ENCODE measurements around the gene KRTAP10-5. TPM values are rescaled to one million over a fixed set of nuclear protein-coding genes. Genes with fewer than 3 reads are reported as not detected.

Gene KRTAP10-5
- total RNA-seq, 1 donor from 2014 or later, result not detected

DNA sequence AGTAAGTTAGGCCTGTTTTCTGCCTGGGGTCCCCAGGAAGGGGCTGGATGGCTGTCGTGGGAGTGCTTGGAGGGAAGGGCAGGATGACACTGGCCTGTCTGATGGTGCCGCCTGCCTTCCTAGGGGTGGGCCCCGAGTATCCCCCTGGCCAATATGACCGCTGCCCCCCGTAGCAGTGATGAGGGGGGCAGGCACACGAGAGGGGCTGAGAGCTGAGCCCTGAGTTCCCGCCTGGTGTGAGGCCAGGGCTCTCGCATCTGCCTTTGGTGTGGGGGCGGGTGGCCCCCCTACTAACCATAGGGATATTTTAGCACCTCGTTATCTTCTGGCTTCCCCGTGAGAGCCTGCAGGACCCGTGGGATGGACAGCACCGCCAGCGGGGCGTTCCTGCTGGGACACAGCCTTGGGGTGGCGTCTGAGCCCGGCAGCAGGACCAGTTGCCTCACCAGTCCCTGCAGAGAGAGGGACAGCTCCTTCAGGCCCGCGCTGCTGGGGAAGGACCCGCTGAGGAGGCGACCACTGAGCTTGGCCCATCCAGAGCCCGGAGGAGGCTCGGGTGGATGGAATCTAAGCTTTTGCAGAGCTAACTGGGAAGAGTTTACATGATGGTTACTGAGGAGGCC, 50.8 kb downstream of the KRTAP10-5 start:
- no peak for DNase-seq

Other genes starting within 250 kb of the KRTAP10-5 start
- gene CFAP410, start 241.2 kb downstream of the KRTAP10-5 start, total RNA-seq, result 13.0 TPM
- gene TRPM2, start 227.0 kb downstream of the KRTAP10-5 start, total RNA-seq, result 1.8 TPM
- gene LRRC3, start 125.1 kb downstream of the KRTAP10-5 start, total RNA-seq, result 1.7 TPM
- gene KRTAP10-1, start 40.4 kb downstream of the KRTAP10-5 start, total RNA-seq, result 0.30 TPM
- 0.30 TPM for gene KRTAP10-2, start 29.1 kb downstream of the KRTAP10-5 start, total RNA-seq
- not detected for gene KRTAP10-3, start 21.8 kb downstream of the KRTAP10-5 start, total RNA-seq
- 0.39 TPM for gene KRTAP10-4, start 6.9 kb downstream of the KRTAP10-5 start, total RNA-seq
- not detected for gene KRTAP10-6, start 11.9 kb upstream of the KRTAP10-5 start, total RNA-seq
- 0.99 TPM for gene KRTAP10-7, start 20.0 kb upstream of the KRTAP10-5 start, total RNA-seq
- gene KRTAP10-8, start 31.5 kb upstream of the KRTAP10-5 start, total RNA-seq, result not detected
- 0.20 TPM for gene KRTAP10-9, start 46.5 kb upstream of the KRTAP10-5 start, total RNA-seq
- gene KRTAP10-10, start 56.8 kb upstream of the KRTAP10-5 start, total RNA-seq, result 0.49 TPM
- gene KRTAP10-11, start 65.8 kb upstream of the KRTAP10-5 start, total RNA-seq, result 0.69 TPM
- not detected for gene KRTAP12-4, start 74.1 kb upstream of the KRTAP10-5 start, total RNA-seq
- gene KRTAP12-3, start 77.3 kb upstream of the KRTAP10-5 start, total RNA-seq, result not detected
- 1.5 TPM for gene KRTAP12-2, start 86.3 kb upstream of the KRTAP10-5 start, total RNA-seq
- 2.0 TPM for gene KRTAP12-1, start 101.6 kb upstream of the KRTAP10-5 start, total RNA-seq
- not detected for gene KRTAP10-12, start 116.6 kb upstream of the KRTAP10-5 start, total RNA-seq
- 4.1 TPM for gene TSPEAR, start 131.0 kb upstream of the KRTAP10-5 start, total RNA-seq
- gene UBE2G2, start 221.2 kb upstream of the KRTAP10-5 start, total RNA-seq, result 65.8 TPM
- 33.1 TPM for gene SUMO3, start 237.5 kb upstream of the KRTAP10-5 start, total RNA-seq

Measured in skin of body (tissue), 2 donors.